HuH-7 (cell line): ENCODE results near the gene NID2.
A peak's percentile ranks its signal among the peaks of the same experiment; 100 is the strongest.

Experiments used
- DNase-seq: peaks from one replicate; pipeline ENCODE4 v3.0.0; 2011; ENCODE audit warnings: low spot score

NID2 gene

GRCh38 chr14:52026901-52027300 lies 42.0 kb downstream of the NID2 start:
- no peak for DNase-seq

- no peak for DNase-seq
These were observed 42.7 kb downstream of the NID2 start for GRCh38 chr14:52026017-52026660.

- DNase-seq: no peak
These were observed 43.5 kb downstream of the NID2 start for GRCh38 chr14:52025310-52025709.

- no peak for DNase-seq
These were observed 45.3 kb downstream of the NID2 start for GRCh38 chr14:52023518-52023917.

- DNase-seq: no peak
These were observed 46.8 kb downstream of the NID2 start for GRCh38 chr14:52021957-52022600.

- no peak for DNase-seq
These were observed 47.8 kb downstream of the NID2 start for GRCh38 chr14:52020866-52021717.

- no peak for DNase-seq
These were observed 48.6 kb downstream of the NID2 start for GRCh38 chr14:52020161-52020714.

- DNase-seq: no peak
These were observed 49.9 kb downstream of the NID2 start for GRCh38 chr14:52018970-52019369.

- no peak for DNase-seq
These were observed 50.6 kb downstream of the NID2 start for GRCh38 chr14:52018252-52018651.

GRCh38 chr14:52015411-52016030 lies 53.3 kb downstream of the NID2 start:
- DNase-seq: peak; percentile 11

GRCh38 chr14:52014601-52015267 lies 54.1 kb downstream of the NID2 start:
- DNase-seq: no peak

- DNase-seq: peak; percentile 20
These were observed 54.8 kb downstream of the NID2 start for GRCh38 chr14:52013984-52014600.

- DNase-seq: no peak
These were observed 56.2 kb downstream of the NID2 start for GRCh38 chr14:52012635-52013034.

GRCh38 chr14:52011523-52011922 lies 57.3 kb downstream of the NID2 start:
- no peak for DNase-seq

GRCh38 chr14:52010173-52010693 lies 58.6 kb downstream of the NID2 start:
- no peak for DNase-seq

- no peak for DNase-seq
These were observed 60.7 kb downstream of the NID2 start for GRCh38 chr14:52008136-52008535.

- no peak for DNase-seq
These were observed 61.2 kb downstream of the NID2 start for GRCh38 chr14:52007637-52008036.

- DNase-seq: no peak
These were observed 61.6 kb downstream of the NID2 start for GRCh38 chr14:52007211-52007610.

- no peak for DNase-seq
These were observed 62.5 kb downstream of the NID2 start for GRCh38 chr14:52006361-52006760.

- no peak for DNase-seq
These were observed 63.2 kb downstream of the NID2 start for GRCh38 chr14:52005625-52006024.

GRCh38 chr14:52003324-52003723 lies 65.5 kb downstream of the NID2 start:
- no peak for DNase-seq
